HFF-Myc (cell line): ENCODE data around the gene PLXNA3.

ENCODE experiments used
- DNase-seq: peaks from one replicate; pipeline ENCODE4 v3.0.0-alpha.2; 2011; ENCODE audit warnings: low read depth; ENCODE audit errors: extremely low read depth
- H3K4me3 ChIP-seq: replicated peaks from 2 replicates; pipeline ENCODE4 v1.5.1; 2011; ENCODE audit warnings: low read depth, mild to moderate bottlenecking, control low read depth, low read length
- TF ChIP-seq, protein P1 (sequence below): IDR thresholded peaks from 2 replicates; pipeline ENCODE4 v1.5.1; 2012; ENCODE audit warnings: mild to moderate bottlenecking, low read depth, low read length, control low read depth; ENCODE audit errors: missing control alignments

The PLXNA3 gene

DNA sequence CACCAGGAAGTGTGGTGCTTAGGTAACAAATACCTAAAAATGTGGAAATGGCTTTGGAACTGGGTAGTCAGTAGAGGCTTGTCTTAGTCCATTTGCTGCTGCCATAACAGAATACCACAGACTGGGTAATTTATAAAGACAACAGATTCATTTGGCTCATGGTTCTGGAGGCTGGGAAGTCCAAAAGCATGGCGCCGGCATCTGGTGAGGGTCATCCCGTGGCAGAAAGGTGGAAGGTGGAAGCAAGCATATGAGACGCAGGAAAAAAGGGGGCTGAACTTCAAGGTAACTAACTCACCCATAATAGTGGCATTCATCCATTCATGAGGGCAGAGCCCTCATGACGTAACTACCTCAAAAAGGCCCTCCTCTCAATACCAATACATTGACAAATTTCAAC lies 51.4 kb downstream of the PLXNA3 start:
- no peak overlapping the region for H3K4me3 ChIP-seq
- TF ChIP-seq, protein P1, sequence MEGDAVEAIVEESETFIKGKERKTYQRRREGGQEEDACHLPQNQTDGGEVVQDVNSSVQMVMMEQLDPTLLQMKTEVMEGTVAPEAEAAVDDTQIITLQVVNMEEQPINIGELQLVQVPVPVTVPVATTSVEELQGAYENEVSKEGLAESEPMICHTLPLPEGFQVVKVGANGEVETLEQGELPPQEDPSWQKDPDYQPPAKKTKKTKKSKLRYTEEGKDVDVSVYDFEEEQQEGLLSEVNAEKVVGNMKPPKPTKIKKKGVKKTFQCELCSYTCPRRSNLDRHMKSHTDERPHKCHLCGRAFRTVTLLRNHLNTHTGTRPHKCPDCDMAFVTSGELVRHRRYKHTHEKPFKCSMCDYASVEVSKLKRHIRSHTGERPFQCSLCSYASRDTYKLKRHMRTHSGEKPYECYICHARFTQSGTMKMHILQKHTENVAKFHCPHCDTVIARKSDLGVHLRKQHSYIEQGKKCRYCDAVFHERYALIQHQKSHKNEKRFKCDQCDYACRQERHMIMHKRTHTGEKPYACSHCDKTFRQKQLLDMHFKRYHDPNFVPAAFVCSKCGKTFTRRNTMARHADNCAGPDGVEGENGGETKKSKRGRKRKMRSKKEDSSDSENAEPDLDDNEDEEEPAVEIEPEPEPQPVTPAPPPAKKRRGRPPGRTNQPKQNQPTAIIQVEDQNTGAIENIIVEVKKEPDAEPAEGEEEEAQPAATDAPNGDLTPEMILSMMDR, result no peak
- DNase-seq, result no peak

DNA sequence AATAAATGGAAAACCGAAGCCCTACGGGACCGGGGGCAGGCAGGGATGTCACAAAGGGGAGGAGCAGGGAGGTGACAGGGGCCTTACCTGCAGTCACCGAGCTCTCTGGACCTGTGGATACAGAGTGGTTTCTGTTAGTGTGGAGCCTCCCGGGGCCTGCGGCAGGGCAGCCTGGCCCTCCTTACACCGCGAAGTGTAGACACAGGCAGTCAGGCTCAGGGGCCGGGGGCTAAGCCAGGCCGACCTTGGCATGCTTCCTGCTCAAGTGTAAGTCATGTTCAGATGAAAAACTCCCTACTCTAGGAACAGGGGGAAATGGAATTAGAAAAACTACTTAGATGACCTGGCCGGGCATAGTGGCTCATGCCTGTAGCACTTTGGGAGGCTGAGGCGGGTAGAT lies 53.7 kb downstream of the PLXNA3 start:
- TF ChIP-seq, protein P1, result no peak
- no peak overlapping the region for H3K4me3 ChIP-seq
- DNase-seq, result no peak

DNA sequence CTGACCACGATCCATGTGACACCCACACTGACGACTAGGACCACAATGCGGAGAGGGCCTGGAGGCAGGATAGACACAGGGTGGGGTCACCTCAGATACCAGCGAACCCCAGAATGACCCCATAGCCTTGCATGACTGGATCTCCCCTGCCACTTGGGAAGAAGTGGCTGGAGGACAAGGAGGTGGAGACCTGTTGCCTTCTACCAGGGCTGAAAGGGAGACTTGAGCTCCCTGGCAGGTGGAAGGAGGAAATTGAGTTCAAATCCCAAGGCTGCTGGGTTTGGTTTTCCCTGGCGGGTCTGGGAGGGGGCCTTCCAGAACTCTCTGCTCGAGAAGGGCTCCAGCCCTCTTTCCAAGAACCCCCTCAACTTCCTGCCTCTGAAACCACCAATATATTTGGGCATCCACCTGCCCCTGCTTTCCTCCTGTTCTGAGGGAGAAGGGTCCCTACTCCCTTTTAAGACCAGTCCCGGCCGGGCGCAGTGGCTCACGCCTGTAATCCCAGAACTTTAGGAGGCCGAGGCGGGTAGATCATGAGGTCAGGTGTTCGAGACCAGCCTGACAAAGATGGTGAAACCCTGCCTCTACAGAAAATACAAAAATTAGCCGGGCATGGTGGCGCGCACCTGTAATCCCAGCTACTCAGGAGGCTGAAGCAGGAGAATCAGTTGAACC lies 54.9 kb downstream of the PLXNA3 start:
- TF ChIP-seq, protein P1, result no peak
- DNase-seq, result no peak
- no peak overlapping the region for H3K4me3 ChIP-seq

DNA sequence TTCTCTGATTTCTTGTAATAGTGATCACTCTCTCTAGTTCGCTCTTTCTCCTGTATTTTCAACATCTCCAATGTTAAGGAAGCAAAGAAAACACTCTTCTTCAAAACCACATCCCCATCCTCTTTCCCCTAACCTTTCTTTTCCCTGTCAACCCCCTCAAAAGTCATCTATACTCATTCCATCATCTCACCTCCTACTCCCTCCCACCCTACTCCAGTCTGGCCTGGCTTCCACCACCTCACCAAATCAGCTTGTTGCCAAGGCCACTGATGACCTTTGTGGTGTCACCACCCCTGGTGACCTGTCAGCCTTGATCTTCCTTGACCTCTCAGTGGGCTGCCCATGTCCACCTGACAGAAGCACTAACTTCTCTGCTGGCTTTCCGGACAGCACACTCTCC lies 55.6 kb downstream of the PLXNA3 start:
- TF ChIP-seq, protein P1, result no peak

DNA sequence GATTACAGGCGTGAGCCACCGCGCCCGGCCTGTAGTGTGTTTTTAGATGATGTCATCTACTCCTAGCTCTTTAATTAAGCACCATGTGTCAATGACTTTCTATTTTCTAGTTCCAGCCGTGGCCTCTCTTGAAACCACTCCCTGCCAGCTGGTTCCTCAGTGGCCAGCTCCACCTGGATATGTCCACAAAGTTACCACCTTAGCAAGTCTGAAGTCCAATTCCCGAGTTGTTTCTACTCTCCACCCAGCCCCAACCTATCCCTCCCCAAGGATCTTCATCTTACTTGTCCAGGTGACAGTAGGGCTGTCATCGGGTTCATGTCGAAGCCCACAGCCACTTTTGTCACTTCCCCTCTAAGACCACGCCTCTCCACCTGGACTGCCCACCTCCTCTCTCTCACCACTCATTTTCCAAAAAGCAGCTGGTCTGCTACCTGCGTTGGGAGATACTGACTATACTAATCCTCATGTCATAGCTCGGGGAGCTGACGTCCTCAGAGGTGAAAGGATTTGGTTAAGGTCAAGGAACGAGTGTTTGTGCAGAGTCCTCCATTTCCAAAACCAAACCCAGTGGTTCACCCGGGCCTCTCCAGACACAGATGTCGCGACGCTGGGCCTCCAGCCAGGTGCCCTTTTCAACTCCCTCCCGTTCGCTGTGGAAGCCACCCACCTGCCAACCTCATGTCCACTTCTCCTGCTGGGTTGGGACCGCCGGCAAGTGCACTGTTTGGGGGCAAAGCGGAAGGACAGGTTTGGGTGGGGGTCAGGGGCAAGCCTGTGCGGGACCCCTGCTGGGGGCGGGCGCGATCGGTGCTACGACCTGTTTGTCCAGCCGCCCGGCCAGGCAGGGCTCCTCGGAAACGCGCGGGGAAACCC lies 57.2 kb downstream of the PLXNA3 start:
- DNase-seq, result no peak
- TF ChIP-seq, protein P1, result no peak
- H3K4me3 ChIP-seq, result peak overlapping the region; percentile 57

More for the DNA sequence above, 55.6 kb downstream of the PLXNA3 start:
- no peak overlapping the region for H3K4me3 ChIP-seq
- DNase-seq, result no peak

DNA sequence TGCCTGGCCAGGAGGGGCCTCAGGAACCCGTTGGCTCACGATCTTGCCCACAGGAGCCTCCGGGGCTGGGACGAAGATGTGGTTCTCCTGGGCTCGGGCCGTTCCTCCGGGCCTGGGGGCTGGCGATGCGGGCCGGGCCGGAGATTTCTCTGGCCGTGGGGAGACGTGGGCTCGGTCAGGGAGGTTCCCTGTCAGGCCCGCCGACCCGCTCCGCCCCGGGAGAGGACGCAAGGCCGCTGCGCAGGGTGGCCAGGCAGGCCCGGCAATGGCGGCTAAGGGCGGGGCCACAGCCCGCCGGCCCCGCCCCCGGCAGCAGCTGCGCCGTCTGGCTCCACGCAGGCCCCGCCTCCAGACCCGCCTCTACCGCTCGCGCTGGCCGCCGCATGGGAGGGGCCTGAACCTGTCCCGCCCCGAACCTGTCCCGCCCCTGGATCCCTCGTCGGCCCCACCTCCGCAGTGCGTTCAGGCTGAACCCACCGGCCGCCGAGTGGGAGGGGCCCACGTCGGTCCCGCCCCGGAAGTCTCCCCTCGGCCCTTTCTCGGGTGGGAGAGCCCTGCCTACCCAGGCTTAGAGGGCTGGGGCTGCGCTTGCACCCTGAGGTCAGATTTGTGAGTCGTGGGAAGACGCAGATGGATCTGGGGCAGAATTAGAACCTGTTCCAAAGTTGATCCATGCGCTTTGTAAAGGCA lies 58.0 kb downstream of the PLXNA3 start, which contains the start of gene FAM3A:
Gene FAM3A (minus strand): TSS at position 267 of the 690 bp plus-strand sequence. CDS start 460 bp downstream, outside the sequence.
- H3K4me3 ChIP-seq, result peak within 1 kb of the TSS; percentile 57
- DNase-seq, result no peak
- TF ChIP-seq, protein P1, result no peak
